Gastroesophageal sphincter (tissue), 3 donors: ENCODE data around the gene CEP89.

Experiments
- CTCF ChIP-seq, 4 experiments: fragments of 200-600 bp in 2 of 4; fragments of 450-650 bp in 2 of 4; sonication (generic) in 1 of 4; IDR thresholded peaks; one replicate each; pipeline ENCODE4 v1.5.1; 2017 to 2019; ENCODE audit warnings: antibody characterized with exemption in 4 of 4, mild to moderate bottlenecking in 2 of 4, moderate library complexity in 2 of 4
- EP300 ChIP-seq: sonication (generic); formaldehyde crosslinking; IDR thresholded peaks from one replicate; pipeline ENCODE4 v1.6.1; 2017; ENCODE audit warnings: antibody characterized with exemption, mild to moderate bottlenecking
- POLR2A ChIP-seq, 2 donors: fragments of 450-650 bp; IDR thresholded peaks; one replicate each; pipeline ENCODE4 v1.6.1; 2017; ENCODE audit warnings: antibody characterized with exemption in 2 of 2, mild to moderate bottlenecking in 2 of 2, moderate library complexity in 1 of 2
- POLR2AphosphoS5 ChIP-seq: sonication (generic); formaldehyde crosslinking; IDR thresholded peaks from one replicate; pipeline ENCODE4 v1.6.1; 2017; ENCODE audit warnings: antibody characterized with exemption

- TF ChIP-seq CTCF (IDR thresholded peaks at IDR 0.05) (no peak), POLR2A (IDR thresholded peaks at IDR 0.05) (no peak), EP300 (no peak), POLR2AphosphoS5 (no peak)
These were observed 69.3 kb downstream of the CEP89 start for GRCh38 chr19:32902448-32902847.
